DND-41 (cell line): ENCODE data around the gene PLD5.

Source experiments
- CTCF ChIP-seq: IDR thresholded peaks from 2 replicates; pipeline ENCODE4 v1.5.1; 2012; ENCODE audit warnings: borderline replicate concordance, low read length, moderate library complexity, mild to moderate bottlenecking; ENCODE audit not compliant: poor library complexity, severe bottlenecking; ENCODE audit errors: extremely low read depth
- EZH2 ChIP-seq: IDR thresholded peaks from 3 replicates; pipeline ENCODE4 v1.6.1; 2012; ENCODE audit warnings: borderline replicate concordance, low read depth, mild to moderate bottlenecking, moderate library complexity, low read length, inconsistent platforms; ENCODE audit not compliant: severe bottlenecking

GRCh38 chr1:242086706-242087105 lies 437.8 kb downstream of the PLD5 start:
- TF ChIP-seq CTCF (no peak), EZH2 (no peak)
